Stimulated activated CD4-positive, alpha-beta T cell treated with anti-CD3 and anti-CD28 coated beads, Interleukin-12 subunit alpha, Interleukin-12 subunit beta, amount 100 ng/mL, for 24 hours (primary cell): Measurements from ENCODE around the gene SP140.
"Not testable (repeated sequence)": the region's sequence is repeated elsewhere in the genome, so short reads cannot be mapped to it uniquely, and the experiment has no call there.

ENCODE experiments used
- DNase-seq, 2 experiments: peaks; one replicate each; pipeline ENCODE4 v3.0.0-alpha.2; 2020; ENCODE audit warnings: low read depth in 2 of 2

The SP140 gene

GRCh38 chr2:230226051-230226551 is 565 bp downstream of the SP140 start:
- no peak for DNase-seq

- DNase-seq = no peak
Measured at GRCh38 chr2:230227216-230227615, 1.7 kb downstream of the SP140 start.

- DNase-seq = no peak
Measured at GRCh38 chr2:230230087-230230486, 4.6 kb downstream of the SP140 start.

GRCh38 chr2:230230496-230231200 is 5.1 kb downstream of the SP140 start:
- DNase-seq = no peak

- no peak for DNase-seq
Measured at GRCh38 chr2:230231251-230231650, 5.7 kb downstream of the SP140 start.

- no peak for DNase-seq
Measured at GRCh38 chr2:230234122-230234722, 8.7 kb downstream of the SP140 start.

GRCh38 chr2:230234845-230235244 is 9.3 kb downstream of the SP140 start:
- no peak for DNase-seq

- DNase-seq = no peak
Measured at GRCh38 chr2:230244211-230244610, 18.7 kb downstream of the SP140 start.

GRCh38 chr2:230246206-230246605 is 20.7 kb downstream of the SP140 start:
- DNase-seq = no peak

- no peak for DNase-seq
Measured at GRCh38 chr2:230250231-230250630, 24.7 kb downstream of the SP140 start.

- DNase-seq = no peak
Measured at GRCh38 chr2:230254152-230254881, 28.8 kb downstream of the SP140 start.

- DNase-seq = no peak
Measured at GRCh38 chr2:230256733-230257332, 31.3 kb downstream of the SP140 start.

- no peak for DNase-seq
Measured at GRCh38 chr2:230258483-230258882, 32.9 kb downstream of the SP140 start.

- no peak for DNase-seq
Measured at GRCh38 chr2:230262246-230262645, 36.7 kb downstream of the SP140 start.

- not testable (repeated sequence) for DNase-seq
Measured at GRCh38 chr2:230264945-230265344, 39.4 kb downstream of the SP140 start.

- no peak for DNase-seq
Measured at GRCh38 chr2:230266638-230267037, 41.1 kb downstream of the SP140 start.

- DNase-seq = no peak
Measured at GRCh38 chr2:230267059-230267458, 41.5 kb downstream of the SP140 start.

- no peak for DNase-seq
Measured at GRCh38 chr2:230267556-230267955, 42.0 kb downstream of the SP140 start.

- no peak for DNase-seq
Measured at GRCh38 chr2:230268606-230269243, 43.2 kb downstream of the SP140 start.

GRCh38 chr2:230269715-230270114 is 44.2 kb downstream of the SP140 start:
- no peak for DNase-seq

- DNase-seq = no peak
Measured at GRCh38 chr2:230282936-230283335, 57.4 kb downstream of the SP140 start.

GRCh38 chr2:230286048-230286447 is 60.5 kb downstream of the SP140 start:
- no peak for DNase-seq
